GM19372 (cell line): ENCODE results near the gene SOS1.
"Not testable (repeated sequence)": the region's sequence is repeated elsewhere in the genome, so short reads cannot be mapped to it uniquely, and the experiment has no call there.

Source experiments
- ATAC-seq: cut with Tn5 transposase; IDR thresholded peaks from one replicate; pipeline ENCODE4 v1.9.1; 2021; ENCODE audit warnings: mild to moderate bottlenecking, low read depth, moderate library complexity; ENCODE audit not compliant: unreplicated experiment

SOS1 gene

DNA sequence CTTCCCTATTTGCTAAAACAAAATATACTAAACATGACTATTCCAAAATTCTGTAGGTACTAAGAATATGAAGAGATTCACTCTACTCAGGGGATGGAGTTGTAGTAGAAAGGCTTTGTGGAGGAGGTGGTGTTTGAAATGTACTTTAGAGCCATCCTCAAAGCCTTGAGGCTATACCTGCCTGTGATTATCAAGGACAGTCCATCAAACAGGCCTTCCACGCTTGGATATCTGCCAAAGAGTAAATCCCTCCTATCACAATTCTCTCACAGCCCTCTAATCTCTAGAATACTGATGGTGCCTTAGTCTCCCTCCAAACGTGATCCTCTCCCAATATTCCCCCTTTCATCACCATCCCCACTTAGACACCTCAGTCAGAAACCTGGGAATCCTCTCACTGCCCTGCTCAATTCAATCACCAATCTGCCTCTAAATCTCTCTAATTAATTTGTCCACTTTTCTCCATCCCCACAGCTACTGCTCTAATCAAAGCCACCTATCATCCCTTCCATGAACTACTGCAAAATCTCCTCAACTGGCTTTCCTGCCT, 13.1 kb downstream of the SOS1 start:
- ATAC-seq: no peak

DNA sequence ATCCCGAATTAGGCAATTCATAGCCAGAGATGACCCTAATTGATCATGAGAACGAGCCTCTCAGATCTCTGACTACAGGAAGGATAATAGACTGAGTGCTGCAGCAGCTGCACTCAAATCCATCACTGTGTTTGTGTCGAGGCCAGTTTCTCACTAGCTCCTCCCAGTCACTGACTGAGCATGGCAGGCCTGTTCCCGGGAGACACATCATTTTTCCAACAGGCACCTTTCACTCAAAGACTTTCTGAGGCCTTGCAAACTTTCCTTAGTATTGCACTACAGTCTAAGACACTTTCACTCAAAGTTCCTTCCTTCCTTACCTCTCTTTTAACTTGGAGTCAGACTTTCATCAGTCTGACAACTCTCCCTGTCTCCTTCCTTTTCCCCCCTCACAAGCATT, 13.7 kb downstream of the SOS1 start:
- no peak for ATAC-seq

DNA sequence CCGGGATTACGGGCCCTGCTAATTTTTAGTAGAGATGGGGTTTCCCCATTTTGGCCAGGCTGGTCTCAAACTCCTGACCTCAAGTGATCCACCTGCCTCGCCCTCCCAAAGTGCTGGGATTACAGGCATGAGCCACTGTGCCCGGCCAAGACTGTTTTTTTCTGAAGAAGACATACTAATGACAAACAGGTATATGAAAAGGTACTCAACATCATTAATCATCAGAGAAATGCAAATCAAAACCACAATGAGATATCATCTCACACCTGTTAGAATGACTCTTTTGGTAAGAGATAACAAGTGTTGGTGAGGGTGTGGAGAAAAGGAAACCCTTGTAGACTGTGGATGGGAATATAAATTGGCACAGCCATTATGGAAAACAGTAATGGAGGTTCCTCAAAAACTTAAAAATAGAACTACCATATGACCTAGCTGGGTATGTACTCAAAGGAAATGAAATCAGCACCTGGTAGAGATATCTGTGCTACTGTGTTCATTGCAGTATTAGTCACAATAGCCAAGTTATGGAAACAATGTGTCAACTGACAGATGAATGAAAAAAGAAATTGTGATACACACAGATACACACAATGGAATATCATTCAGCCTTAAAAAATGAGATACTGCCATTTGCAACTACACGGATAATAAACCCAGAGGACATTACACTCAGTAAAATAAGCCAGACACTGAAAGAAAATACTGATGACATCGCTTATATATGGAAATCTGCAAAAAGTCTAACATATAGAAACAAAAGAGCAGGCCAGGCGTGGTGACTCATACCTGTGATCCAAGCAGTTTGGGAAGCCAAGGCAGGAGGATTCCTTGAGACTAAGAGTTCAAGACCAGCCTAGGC, 20.8 kb downstream of the SOS1 start:
- ATAC-seq: no peak

DNA sequence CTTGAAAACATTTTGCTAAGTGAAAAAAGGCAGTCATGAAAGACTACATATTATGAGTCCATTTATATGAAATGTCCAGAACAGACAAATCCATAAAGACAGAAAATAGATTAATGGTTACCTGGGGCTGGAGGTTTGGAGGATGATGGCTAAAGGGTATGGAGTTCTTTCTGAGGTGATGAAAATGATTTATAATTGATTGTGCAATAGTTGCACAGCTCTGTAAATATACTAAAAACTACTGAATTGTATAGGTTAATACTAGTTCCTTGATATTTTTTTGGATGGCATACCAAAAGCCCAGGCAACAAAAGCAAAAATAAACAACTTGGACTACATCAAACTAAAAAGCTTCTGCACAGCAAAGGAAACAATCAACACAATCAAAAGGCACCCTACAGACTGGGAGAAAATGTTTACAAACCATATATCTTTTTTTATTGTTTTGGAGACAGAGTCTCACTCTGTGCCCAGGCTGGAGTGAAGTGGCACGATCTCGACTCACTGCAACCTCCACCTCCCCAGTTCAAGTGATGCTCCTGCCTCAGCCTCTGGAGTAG, 21.5 kb downstream of the SOS1 start:
- no peak for ATAC-seq

DNA sequence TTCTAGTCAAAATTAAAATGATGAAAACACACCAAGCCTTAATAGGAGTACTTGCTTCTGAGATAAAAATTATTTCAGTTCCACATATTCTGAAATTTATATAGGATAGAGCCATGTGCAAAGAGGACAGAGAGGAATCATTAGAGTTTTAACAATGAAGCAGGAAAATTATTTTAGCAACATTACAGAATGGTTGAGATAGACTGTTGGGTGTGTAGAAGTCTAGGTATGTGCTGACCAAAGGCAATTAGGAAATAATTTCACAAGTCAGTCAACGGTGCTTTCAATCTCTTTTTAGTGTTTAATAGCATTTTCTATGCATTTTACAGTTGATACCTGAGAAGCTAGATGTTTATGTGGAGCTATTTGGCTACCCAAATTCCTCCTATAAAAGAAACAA, 25.2 kb downstream of the SOS1 start:
- no peak for ATAC-seq

DNA sequence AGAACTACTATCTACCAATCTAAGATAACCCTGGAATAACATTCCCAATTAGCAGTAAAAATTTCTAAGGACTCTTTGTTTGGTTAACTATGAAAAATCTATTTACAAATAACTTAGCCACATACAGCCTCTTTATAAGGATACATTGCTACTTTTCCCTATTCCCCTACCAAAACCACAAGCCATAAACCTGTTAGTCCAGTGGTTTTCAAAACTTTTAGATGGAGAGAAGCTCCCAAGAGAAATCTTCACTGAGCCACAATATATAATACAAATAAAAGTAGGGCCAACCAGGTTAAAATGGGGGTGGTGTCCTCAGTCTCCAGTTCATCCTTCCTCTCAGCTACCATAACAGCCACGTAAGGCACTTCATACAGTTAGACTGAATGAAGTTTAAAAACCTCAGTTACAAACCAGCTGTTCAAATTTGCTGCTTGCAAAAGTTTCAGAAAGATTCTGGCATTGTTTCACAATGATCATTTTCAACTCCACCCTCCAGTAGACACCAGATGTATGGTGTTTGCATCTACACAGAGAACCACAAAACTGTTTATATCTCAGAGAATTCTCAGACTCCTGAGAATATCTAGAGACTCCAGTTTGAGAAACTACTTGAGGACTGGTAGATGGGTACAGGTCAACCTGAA, 26.0 kb downstream of the SOS1 start:
- peak; percentile 83 for ATAC-seq

DNA sequence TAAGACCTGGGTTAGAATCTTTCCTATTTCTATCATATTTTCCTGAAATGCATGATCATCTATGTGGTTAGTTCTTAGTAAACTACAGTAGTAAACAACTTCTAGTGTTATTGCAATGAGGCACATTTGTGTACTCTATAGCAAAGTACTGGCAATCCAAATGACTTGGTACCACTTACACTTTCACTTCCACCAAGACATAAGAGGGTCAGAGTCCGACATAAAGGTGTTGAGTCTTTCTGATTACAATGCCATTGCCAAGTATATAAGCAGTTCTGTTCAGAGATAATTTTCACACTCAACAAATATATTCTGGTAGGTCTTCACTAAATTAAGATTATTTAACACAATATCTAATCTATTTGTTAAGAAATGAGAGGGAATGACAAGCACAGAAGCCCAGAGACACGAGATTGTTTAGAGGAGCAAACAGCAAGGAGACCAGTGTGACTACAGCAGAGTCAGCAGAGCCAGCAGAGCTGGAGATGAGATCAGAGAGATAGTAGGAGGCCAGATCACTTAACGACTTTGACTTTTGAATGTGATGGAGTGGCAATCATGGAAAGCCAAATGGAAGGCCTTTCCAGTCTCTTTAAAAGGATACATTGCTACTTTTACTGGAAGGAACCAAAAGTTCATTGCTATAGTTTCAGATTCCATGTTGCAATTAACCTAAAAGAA, 27.5 kb downstream of the SOS1 start:
- ATAC-seq: no peak

DNA sequence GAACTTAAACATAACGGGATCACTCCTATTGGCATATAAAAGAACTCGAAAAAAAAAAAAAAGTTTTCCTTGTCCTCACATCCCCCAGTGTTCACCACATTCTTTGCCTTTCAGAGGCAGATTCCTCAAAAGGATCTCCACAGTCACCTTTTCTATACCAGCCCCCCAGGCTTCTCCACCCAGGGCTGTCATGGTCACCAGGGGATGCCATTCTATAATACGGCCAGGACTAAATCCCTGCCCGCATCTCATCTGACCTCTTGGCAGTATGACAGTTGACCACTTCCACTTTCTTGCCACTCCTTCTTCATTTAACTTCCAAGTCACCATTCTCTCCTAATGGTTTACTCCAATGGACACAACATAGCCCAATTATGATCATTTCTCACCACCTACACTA, 29.3 kb downstream of the SOS1 start:
- no peak for ATAC-seq

DNA sequence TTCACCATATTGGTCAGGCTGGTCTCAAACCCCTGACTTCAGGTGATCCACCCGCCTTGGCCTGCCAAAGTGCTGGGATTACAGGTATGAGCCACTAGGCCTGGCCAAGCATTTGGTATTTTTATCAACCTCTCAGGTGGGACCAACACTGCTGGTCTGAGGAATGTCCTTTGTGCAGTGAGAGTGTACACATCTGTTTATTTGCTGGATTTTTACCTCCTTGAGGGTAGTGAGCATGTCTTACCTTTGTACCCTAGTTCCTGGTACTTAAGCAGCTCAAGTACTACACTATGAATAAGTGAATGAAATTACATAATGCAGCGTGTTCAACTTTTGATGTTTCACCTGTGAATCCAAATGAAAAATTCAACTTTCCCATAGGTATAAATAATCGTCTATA, 29.8 kb downstream of the SOS1 start:
- ATAC-seq: no peak

DNA sequence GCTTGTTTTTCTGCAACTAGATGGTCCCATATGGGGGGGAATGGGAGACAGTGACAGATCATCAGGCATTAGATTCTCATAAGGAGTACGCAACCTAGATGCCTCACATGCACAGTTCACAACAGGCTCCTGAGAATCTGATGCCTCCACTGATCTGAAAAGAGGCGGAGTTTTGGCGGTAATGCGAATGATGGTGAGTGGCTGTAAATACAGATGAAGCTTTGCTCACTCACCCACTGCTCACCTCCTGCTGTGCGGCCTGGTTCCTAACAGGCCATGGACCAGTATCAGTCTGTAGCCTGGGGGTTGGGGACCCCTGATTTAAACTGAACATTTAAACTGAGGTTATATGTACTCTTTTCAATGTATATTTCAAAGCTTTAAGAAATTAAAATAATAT, 40.7 kb downstream of the SOS1 start:
- ATAC-seq: no peak

DNA sequence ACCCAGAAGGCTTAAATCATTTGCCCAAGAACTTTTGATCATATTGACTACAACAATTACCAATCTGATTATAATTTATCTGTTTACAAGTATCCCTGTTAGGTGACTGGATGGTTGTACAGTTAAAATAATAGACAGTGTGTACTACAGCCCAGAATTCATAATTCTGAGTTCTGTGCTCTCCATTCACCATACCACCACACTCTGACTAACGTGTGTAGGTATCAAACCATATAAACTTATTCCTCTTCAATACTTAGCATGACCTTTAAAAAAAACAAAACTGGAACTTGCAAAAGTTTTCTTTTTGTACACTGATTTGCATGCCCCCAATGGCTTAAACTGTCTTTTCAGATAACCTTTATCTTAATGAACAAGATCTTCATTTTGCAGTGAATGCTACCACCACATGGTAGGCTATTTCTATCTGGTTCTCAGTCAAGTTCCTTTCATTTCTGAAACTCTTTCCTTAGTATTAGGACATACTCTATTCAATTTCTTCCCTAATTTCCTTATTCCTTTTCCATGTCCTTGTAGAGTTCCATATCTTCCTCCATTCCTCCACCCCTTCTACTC, 50.9 kb downstream of the SOS1 start:
- no peak for ATAC-seq

DNA sequence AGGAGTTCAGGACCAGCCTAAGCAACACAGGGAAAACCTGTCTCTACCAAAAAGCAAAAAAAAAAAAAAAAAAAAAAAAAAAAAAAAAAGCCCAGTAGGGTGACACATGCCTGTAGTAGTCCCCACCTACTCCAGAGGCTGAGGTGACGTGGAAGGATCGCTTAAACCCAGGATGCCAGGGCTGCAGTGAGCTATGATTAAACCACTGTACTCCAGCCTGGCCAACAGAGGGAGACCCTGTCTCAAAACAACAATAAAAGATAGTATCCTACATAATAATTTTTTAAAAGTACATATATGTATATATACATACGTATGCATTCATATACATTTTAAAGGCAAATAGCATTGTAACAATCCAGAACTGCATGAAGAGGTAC, 51.7 kb downstream of the SOS1 start:
- ATAC-seq: no peak

DNA sequence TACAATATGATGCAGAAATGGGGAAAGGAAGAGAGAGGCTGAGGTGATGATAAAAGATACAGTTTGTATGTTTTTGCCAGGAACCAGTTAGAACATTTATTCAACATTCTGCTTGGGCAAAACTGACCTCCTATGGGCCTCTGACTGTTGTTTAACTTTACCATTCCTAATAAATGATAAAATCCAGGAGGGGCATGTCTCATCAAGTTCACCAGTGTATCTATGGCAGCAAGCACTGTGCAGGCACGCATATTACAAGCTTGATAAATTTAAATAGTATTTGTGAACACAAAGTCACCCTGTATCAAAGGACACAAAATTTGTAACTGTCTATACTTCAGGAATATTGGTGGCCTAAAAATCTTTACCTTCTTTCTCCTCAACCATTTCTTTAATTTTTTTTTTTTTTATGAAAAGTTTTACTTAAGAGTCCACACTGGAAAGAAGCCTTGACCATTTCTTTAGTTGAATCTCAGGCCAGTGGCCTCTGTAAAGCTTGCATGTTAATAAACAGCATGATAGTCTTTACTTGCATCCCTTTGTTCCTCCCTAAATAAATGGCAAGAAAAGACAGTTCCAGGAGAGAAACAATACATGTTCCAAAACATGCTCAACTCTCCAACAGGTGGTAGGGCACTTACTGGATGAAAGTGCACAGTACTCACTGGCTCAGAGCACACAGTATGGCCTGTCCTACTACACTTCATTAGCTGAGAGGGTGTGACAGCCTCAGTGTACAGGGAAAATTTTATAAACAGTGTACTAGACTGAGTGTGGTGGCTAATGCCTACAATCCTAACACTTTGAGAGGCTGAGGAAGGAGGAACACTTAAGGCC, 52.3 kb downstream of the SOS1 start:
- ATAC-seq: no peak

DNA sequence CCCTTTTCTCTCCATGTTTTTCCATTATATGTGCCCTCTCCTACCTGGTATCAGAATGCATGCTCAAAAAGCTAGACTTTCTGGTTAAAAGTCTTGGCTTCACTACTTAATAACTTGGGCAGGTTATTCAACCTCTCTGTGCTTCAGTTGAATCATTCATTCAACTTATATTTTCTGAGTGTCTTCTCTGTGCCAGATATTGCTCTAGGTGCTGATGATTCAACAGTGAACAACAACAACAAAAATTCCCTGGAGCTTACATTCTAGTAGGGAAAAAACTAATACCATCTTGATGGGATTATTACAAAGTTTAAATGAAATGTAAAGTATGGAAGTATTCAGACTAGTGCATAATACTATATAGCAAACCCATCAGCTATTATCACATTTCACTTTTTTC, 55.2 kb downstream of the SOS1 start:
- ATAC-seq: no peak

DNA sequence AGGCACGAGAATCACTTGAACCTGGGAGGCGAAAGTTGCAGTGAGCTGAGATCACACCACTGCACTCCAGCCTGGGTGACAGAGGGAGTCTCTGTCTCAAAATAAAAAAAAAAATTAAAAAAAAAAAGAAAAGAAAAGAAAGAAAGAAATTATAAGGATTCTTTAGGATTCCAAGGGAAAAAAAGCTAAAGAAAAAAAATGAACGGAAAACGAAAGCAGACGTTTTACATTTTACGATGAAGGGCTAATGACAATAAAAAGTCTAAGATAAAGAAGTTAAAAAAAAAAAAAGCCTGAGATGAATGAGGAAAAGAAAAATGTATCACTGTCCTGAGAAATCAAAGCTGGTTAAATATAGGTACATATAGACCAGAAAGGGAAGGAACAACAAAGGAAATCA, 58.5 kb downstream of the SOS1 start:
- ATAC-seq: no peak

DNA sequence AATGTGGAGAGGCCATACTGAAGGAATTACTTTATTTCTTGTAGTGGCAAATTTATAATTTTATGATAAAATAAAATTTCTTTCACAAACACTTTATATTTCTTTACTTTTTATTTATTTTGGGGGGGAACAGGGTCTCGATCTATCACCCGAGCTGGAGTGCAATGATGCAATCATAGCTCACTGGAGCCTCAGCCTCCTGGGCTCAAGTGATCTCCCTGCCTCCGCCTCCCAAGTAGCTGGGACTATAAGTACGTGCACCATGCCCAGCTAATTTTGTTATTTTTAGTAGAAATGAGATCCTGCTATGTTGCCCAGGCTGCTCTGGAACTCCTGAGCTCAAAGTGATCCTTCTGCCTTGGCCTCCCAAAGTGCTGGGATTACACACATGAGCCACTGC, 59.6 kb downstream of the SOS1 start:
- no peak for ATAC-seq

DNA sequence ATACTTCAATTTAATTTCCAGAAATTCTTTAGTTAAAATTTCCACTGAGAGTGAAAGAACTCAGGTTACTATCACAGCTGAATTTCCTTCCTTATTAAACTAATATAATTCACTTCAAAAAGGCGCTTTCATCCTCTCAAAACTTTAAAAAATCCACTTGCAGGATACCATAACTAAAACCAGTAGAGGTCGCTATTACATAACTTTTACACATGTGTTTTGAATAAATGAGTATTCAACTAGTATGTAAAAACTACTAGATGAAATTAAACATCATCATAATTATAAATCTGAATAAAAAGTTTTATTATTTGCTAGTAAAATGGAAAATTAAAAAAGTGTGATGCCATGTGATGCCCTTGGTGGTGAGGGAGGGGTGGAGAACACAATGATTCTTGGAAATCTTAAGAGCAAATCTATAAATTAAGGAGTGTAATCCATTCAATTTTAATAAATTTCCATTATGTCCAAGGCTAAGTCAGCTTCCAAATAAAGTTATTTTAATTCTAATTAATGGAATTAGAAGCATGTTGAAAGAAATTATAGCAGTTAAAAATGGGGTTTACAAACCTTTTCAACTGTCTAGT, 61.4 kb downstream of the SOS1 start:
- ATAC-seq: no peak

DNA sequence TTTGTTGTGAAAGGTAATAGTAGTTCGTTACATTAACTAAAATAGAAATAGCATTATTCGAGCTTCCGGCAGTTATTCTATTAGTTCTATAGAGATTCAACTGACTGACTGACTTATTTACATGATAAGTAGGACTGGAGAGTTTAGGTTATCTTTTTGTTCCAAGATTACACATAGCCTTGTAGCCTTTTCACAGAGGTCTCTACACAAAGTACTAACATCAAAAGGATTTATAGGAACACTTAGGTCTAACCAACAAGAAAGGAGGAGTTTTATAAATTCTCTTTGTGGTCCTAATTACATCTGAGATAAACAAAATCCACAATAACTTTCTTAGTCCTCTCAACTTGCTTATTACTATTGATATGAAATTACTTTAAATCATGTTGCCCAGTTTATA, 62.8 kb downstream of the SOS1 start:
- ATAC-seq: no peak

DNA sequence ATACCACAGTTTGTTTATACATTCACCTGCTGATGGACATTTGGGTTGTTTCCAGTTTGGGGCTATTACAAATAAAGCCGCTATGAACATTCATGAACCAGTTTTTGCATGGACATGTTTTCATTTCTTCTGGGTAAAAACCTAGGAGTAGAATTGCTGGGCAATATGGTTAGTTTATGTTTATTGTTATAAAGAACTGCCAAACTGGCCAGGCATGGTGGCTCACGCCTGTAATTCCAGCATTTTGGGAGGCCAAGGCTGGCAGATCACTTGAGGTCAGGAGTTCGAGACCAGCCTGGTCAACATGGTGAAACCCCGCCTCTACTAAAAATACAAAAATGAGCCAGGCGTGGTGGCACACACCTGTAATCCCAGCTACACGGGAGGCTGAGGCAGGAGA, 68.2 kb downstream of the SOS1 start:
- ATAC-seq: not testable (repeated sequence)

DNA sequence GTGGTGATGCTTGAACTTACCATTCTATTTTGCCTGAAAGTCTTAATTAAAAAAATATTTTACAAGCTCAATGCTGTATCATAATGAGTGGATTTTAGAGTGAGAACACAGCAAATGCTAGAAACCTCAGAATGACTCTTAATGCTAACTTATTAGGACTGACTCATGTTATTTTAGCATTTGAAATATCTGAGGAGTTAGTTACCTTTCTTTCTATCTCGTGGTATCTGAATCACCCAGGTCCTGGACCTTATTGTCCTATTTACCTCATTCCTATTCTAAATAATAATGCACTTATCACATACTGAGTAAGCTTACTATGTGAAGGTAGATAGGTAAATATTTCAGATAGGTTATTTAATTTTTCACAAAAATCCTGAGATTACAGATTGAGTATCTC, 70.7 kb downstream of the SOS1 start:
- ATAC-seq: no peak
